ENCODE data around the gene CFAP74. TPM values are rescaled to one million over a fixed set of nuclear protein-coding genes. Genes with fewer than 3 reads are reported as not detected.
A peak's percentile ranks its signal among the peaks of the same experiment; 100 is the strongest.

Gene CFAP74
- total RNA-seq, 1 donor from 2014 or later, result not detected

DNA sequence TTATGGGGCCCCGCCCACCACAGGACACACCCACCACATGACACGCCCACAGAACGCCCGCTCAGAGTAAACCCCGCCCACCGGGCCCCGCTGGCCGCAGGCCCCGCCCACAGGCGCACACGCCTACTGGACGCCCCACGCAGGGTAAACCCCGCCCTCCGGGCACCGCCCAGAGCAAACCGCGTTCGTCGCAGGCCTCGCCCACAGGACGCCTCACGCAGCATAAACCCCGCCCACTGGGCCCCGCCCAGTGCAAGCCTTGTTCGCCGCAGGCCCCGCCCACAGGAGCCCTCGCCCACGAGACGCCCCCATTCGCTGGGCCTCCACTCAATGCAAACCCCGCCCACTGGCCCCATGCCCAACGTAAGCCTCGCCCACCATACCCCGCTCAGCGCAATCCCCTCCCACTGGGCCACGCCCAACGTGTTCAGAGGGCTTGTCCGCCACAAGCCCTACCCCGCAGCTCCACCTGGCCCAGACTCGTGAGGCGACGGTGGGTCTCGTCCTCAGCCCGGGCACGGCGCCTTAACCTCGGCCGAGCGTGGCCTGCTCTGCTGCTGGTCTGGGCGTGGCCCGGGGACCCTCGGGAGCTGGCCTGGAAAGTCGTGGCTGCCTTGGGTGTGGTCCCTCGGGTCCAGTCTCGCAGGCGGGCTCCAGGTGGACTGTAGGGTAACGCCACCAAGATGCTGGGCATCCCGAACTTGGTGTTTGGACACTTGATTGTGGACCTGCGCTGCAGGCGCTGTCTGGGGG, 84.1 kb downstream of the CFAP74 start:
- DNase-seq (ENCODE audit: low read depth), result peak; percentile 49
- TF ChIP-seq, protein P1, sequence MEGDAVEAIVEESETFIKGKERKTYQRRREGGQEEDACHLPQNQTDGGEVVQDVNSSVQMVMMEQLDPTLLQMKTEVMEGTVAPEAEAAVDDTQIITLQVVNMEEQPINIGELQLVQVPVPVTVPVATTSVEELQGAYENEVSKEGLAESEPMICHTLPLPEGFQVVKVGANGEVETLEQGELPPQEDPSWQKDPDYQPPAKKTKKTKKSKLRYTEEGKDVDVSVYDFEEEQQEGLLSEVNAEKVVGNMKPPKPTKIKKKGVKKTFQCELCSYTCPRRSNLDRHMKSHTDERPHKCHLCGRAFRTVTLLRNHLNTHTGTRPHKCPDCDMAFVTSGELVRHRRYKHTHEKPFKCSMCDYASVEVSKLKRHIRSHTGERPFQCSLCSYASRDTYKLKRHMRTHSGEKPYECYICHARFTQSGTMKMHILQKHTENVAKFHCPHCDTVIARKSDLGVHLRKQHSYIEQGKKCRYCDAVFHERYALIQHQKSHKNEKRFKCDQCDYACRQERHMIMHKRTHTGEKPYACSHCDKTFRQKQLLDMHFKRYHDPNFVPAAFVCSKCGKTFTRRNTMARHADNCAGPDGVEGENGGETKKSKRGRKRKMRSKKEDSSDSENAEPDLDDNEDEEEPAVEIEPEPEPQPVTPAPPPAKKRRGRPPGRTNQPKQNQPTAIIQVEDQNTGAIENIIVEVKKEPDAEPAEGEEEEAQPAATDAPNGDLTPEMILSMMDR (conservative IDR thresholded peaks at IDR 0.05; ENCODE audit: low read depth, low read length), result no peak
- peak overlapping the region; percentile 61 for H3K4me3 ChIP-seq (ENCODE audit: low read depth, low read length)

DNA sequence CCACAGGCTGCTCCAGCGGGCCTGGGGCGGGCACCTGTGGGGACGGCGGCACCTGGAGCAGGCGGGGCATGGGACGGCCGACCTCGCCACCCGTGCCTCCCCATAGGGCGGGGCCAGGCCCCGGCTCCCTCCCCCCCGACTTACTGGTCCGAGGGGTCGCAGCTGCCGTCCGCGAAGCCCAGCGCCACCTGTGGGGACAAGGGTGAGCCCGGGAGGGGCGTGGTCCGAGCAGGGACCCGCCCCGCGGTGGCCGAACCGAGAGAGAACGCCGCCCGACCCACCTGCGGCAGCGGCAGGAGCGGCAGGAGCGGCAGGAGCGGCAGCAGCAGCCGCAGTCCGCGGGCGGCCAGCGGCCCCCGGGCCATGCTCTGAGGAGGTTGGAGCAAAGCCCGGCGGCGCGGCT, 84.7 kb downstream of the CFAP74 start, which contains the start of gene TMEM52:
TSS of gene TMEM52 (minus strand) at position 379 of the 403 bp plus-strand sequence. CDS start at position 365, 14 bp downstream.
- H3K4me3 ChIP-seq (ENCODE audit: low read depth, low read length), result peak within 1 kb of the TSS; percentile 61
- DNase-seq (ENCODE audit: low read depth), result no peak
- TF ChIP-seq, protein P1 (conservative IDR thresholded peaks at IDR 0.05; ENCODE audit: low read depth, low read length), result peak; percentile 5

DNA sequence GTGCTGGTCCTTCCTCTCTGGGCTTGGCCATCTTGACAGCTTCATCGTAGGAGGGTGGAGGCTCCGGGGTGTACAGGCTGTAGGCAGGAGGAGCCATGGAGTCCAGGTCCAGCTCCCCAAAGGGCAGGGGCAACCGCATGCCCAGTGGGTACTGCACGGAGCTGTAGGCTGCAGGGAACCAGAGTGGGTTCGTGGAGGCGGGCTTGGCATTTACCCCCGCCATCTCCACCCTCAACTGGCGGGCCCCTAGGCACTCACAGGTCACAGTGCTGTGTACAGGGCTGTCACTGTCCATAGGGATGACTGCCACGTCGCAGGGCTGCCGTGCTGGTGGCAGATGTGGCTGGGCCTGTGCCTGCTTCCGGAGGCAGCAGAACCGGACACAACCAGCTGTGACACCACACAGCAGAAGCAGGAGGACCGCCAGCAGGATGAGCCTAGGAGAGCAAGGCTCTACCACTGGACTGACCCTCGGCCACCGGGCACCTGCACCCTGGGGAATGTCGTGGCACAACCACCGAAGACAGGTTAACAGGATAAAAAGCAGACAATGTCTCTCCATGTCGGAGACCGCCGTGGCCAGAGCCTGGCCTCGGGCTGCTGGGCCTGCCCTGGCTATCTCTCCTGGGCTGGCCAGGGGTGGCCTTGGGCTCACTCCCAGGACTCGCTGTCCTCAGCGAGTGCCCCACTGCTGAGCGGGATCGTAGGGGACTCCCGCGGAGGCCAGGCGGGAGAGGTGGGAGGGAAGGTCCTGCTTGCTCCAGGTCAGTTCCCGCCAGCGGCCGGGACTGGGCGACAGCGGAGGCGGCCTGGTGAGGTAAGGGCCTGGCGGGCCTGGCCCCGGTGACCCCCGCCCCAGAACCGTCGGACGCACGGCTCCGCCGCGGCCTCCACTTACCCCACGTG, 85.3 kb downstream of the CFAP74 start:
- no peak for DNase-seq (ENCODE audit: low read depth)

DNA sequence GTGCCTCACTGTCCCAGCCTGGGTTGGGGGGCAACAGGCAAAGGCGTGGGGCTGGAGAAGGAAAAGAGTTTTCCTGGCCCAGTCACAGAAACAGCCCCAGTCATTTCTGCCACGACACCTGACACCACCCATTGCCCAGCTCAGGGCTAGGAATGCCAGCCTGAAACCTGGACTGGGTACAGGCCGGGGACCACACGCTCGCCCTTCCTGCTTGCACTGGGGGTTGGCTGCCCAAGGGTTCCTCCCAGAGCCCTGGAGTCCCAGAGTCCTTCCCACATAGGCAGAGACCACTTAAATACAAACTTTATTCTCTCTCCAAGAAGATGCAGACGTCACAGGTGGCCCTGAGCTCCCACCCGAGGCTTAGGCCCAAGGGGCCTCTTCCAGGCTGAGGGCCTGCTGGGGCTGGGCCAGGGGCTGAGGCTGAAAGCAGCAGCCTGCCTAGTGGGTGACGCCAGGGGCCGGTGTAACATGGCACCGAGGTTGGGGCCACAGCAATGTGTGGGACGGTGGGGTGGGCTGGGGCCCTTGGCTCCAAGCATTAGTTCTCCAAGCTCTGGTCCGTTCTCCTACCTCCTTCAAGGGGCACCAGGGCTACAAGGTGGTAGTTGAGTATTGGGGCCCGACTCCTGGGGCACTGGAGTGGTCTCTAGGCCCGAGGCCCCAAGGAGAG, 86.1 kb downstream of the CFAP74 start:
- TF ChIP-seq, protein P1 (conservative IDR thresholded peaks at IDR 0.05; ENCODE audit: low read depth, low read length), result no peak
- DNase-seq (ENCODE audit: low read depth), result no peak
- no peak overlapping the region for H3K4me3 ChIP-seq (ENCODE audit: low read depth, low read length)

More for the DNA sequence above, 85.3 kb downstream of the CFAP74 start:
- TF ChIP-seq, protein P1 (conservative IDR thresholded peaks at IDR 0.05; ENCODE audit: low read depth, low read length), result no peak
- peak overlapping the region; percentile 61 for H3K4me3 ChIP-seq (ENCODE audit: low read depth, low read length)

DNA sequence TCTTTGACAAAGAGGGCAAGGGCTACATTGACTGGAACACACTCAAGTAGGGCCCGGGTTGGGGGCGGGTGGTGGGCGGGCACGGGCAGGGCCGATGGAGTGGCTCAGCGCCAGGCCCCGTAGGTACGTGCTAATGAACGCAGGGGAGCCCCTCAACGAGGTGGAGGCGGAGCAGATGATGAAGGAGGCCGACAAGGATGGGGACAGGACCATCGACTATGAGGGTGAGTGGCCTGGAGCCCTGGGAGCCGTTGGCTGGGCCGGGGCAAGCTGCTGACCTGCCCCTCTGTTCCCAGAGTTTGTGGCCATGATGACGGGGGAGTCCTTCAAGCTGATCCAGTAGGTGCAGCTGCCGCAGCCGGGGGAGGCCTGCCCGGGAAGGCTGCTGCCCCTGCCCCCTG, 86.7 kb downstream of the CFAP74 start:
- TF ChIP-seq, protein P1 (conservative IDR thresholded peaks at IDR 0.05; ENCODE audit: low read depth, low read length), result no peak
- DNase-seq (ENCODE audit: low read depth), result no peak
- no peak overlapping the region for H3K4me3 ChIP-seq (ENCODE audit: low read depth, low read length)

DNA sequence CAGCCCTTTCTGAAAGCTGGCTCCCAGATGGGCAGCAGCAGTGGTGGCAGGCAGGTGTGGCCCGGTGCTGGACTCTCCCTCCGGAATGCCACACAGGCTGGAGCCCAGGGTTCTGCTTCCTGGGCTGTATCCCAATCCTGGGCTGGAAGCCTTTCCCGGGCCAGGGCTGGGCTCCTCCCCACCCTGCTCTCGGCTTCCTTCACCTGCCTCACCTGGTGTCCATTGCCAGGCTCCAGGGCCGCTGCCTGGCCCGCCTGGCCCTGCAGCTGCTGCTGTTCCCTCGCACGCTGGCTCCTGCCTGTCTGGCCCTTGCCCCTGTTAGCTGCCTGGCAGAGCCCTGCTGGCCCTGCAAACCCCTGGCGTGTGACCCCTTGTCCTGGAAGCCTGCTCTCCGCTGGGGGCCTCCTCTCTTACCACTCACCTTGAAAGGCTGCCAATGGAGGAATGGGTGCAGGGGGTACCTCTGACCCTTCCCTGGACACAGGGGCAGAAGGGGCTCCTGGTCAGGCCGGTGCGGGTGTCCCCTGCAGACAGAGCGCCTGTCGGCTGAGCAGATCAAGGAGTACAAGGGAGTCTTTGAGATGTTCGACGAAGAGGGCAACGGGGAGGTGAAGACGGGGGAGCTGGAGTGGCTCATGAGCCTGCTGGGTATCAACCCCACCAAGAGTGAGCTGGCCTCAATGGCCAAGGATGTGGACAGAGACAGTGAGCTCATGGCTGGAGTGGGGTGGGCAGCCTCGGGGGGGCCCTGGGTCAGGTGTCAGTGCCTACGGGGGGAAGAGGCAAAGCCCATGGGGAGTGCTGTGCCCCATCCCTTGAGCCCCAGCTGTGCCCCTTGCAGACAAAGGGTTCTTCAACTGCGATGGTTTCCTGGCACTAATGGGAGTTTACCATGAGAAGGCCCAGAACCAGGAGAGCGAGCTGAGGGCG, 87.4 kb downstream of the CFAP74 start:
- H3K4me3 ChIP-seq (ENCODE audit: low read depth, low read length), result no peak overlapping the region
- DNase-seq (ENCODE audit: low read depth), result no peak
- TF ChIP-seq, protein P1 (conservative IDR thresholded peaks at IDR 0.05; ENCODE audit: low read depth, low read length), result no peak

Data from epithelial cell of proximal tubule (primary cell).